HEK293T (cell line): ENCODE measurements around the gene DYNLRB1.

Source experiments
- CTCF ChIA-PET: fragments of 350-600 bp; formaldehyde crosslinking; extraction: SDS; loops from one replicate; lab custom pipeline; 2021; ENCODE audit warnings: antibody characterized with exemption, inconsistent platforms; lab: Yijun Ruan, JAX
- POLR2A ChIA-PET: fragments of 350-600 bp; formaldehyde crosslinking; extraction: SDS; loops from one replicate; lab custom pipeline; 2020; ENCODE audit warnings: antibody characterized with exemption, inconsistent platforms; lab: Yijun Ruan, JAX
- DNase-seq: peaks from one replicate; pipeline ENCODE4 v3.0.0; 2012; ENCODE audit warnings: mixed read lengths; ENCODE audit errors: extremely low spot score
- ARNT ChIP-seq: fragments of 450-650 bp; IDR thresholded peaks from 2 replicates; pipeline ENCODE4 v1.6.1; 2017; ENCODE audit warnings: mild to moderate bottlenecking
- BHLHE40 ChIP-seq: fragments of 450-650 bp; IDR thresholded peaks from 2 replicates; pipeline ENCODE4 v1.6.1; 2016; ENCODE audit warnings: mild to moderate bottlenecking, moderate library complexity, borderline replicate concordance
- CTBP1 ChIP-seq: fragments of 450-650 bp; IDR thresholded peaks from 2 replicates; pipeline ENCODE4 v1.6.1; 2016; ENCODE audit warnings: borderline replicate concordance
- ELF4 ChIP-seq: fragments of 450-650 bp; IDR thresholded peaks from 2 replicates; pipeline ENCODE4 v1.6.1; 2017; ENCODE audit warnings: antibody characterized with exemption
- FOXA1 ChIP-seq: fragments of 450-650 bp; IDR thresholded peaks from 2 replicates; pipeline ENCODE4 v1.6.1; 2016; ENCODE audit warnings: mild to moderate bottlenecking
- FOXK2 ChIP-seq: fragments of 450-650 bp; IDR thresholded peaks from 2 replicates; pipeline ENCODE4 v1.6.1; 2016; ENCODE audit warnings: mild to moderate bottlenecking
- FOXM1 ChIP-seq: fragments of 450-650 bp; IDR thresholded peaks from 2 replicates; pipeline ENCODE4 v1.6.1; 2017; ENCODE audit warnings: mild to moderate bottlenecking, borderline replicate concordance
- HDGF ChIP-seq: fragments of 450-650 bp; IDR thresholded peaks from 2 replicates; pipeline ENCODE4 v1.6.1; 2017; ENCODE audit warnings: antibody characterized with exemption, borderline replicate concordance
- L3MBTL2 ChIP-seq: fragments of 450-650 bp; conservative IDR thresholded peaks from 2 replicates; pipeline ENCODE4 v1.6.1; 2016; ENCODE audit warnings: mild to moderate bottlenecking
- LEF1 ChIP-seq: fragments of 450-650 bp; IDR thresholded peaks from 2 replicates; pipeline ENCODE4 v1.6.1; 2017; ENCODE audit warnings: mild to moderate bottlenecking, borderline replicate concordance
- NFRKB ChIP-seq: fragments of 450-650 bp; IDR thresholded peaks from 2 replicates; pipeline ENCODE4 v1.6.1; 2016; ENCODE audit warnings: mild to moderate bottlenecking, moderate library complexity
- PKNOX1 ChIP-seq: fragments of 450-650 bp; IDR thresholded peaks from 2 replicates; pipeline ENCODE4 v1.6.1; 2016
- SP1 ChIP-seq: fragments of 450-650 bp; IDR thresholded peaks from 2 replicates; pipeline ENCODE4 v1.6.1; 2017
- SUZ12 ChIP-seq: fragments of 450-650 bp; IDR thresholded peaks from 2 replicates; pipeline ENCODE4 v1.6.1; 2016; ENCODE audit warnings: mild to moderate bottlenecking
- TARDBP ChIP-seq: fragments of 450-650 bp; IDR thresholded peaks from 2 replicates; pipeline ENCODE4 v1.6.1; 2016
- ZNF384 ChIP-seq: fragments of 450-650 bp; IDR thresholded peaks from 2 replicates; pipeline ENCODE4 v1.6.1; 2016

Gene DYNLRB1

GRCh38 chr20:34532320-34532719 is 16.1 kb downstream of the DYNLRB1 start:
- no peak for DNase-seq
- ChIA-PET POLR2A (interaction anchor here (3.0 kb wide), 1 partner anchor 16 kb away, joined by 13 read pairs; the partner anchor contains the start of gene DYNLRB1), CTCF (interaction anchor here (1.7 kb wide), 1 partner anchor 220 kb away, joined by 5 read pairs; no protein-coding TSS in a partner anchor)
- no peak for TF ChIP-seq HDGF
- TF ChIP-seq NFRKB = no peak
- TF ChIP-seq ELF4 = no peak
- no peak for TF ChIP-seq ARNT
- TF ChIP-seq CTBP1 = no peak
- no peak for TF ChIP-seq FOXM1
- no peak for TF ChIP-seq PKNOX1
- no peak for TF ChIP-seq L3MBTL2
- no peak for TF ChIP-seq LEF1

GRCh38 chr20:34532756-34533155 is 16.5 kb downstream of the DYNLRB1 start:
- TF ChIP-seq FOXK2 = no peak
- no peak for TF ChIP-seq PKNOX1
- TF ChIP-seq NFRKB = no peak
- TF ChIP-seq SP1 = no peak
- TF ChIP-seq TARDBP = no peak
- CTCF ChIA-PET = interaction anchor here (1.7 kb wide), 1 partner anchor 220 kb away, joined by 5 read pairs; no protein-coding TSS in a partner anchor
- DNase-seq = no peak
- POLR2A ChIA-PET = interaction anchor here (3.0 kb wide), 1 partner anchor 17 kb away, joined by 13 read pairs; the partner anchor contains the start of gene DYNLRB1

- TF ChIP-seq L3MBTL2 (no peak), ZNF384 (no peak), BHLHE40 (no peak), LEF1 (no peak), HDGF (no peak), NFRKB (no peak), TARDBP (no peak), FOXM1 (no peak), ARNT (no peak), ELF4 (no peak), SUZ12 (no peak), CTBP1 (no peak), PKNOX1 (no peak), FOXA1 (no peak), SP1 (no peak), FOXK2 (no peak)
- DNase-seq = no peak
- ChIA-PET CTCF (no interaction called here), POLR2A (no interaction called here)
Observed at GRCh38 chr20:34534391-34535165, 18.4 kb downstream of the DYNLRB1 start.

- ChIA-PET POLR2A (no interaction called here), CTCF (no interaction called here)
- DNase-seq = no peak
- TF ChIP-seq NFRKB (no peak), ARNT (no peak), PKNOX1 (no peak), CTBP1 (no peak), LEF1 (no peak), FOXA1 (no peak), TARDBP (no peak), FOXK2 (no peak), HDGF (no peak), BHLHE40 (no peak), ELF4 (no peak), FOXM1 (no peak), ZNF384 (no peak), L3MBTL2 (no peak)
Observed at GRCh38 chr20:34535301-34535840, 19.1 kb downstream of the DYNLRB1 start.

- no peak for TF ChIP-seq BHLHE40
- TF ChIP-seq L3MBTL2 = no peak
- ChIA-PET CTCF (interaction anchor here (0.6 kb wide), 1 partner anchor 237 kb away, joined by 3 read pairs; no protein-coding TSS in a partner anchor), POLR2A (no interaction called here)
- DNase-seq = no peak
Observed at GRCh38 chr20:34535857-34536256, 19.6 kb downstream of the DYNLRB1 start.
